Natural killer cell (primary cell): Measurements from ENCODE around the gene SLC2A2. TPM values are rescaled to one million over a fixed set of nuclear protein-coding genes. Genes with fewer than 3 reads are reported as not detected.

Experiments
- ATAC-seq, 3 donors: fragments of 150-1000 bp in 2 of 3; fragments of 200-7000 bp in 1 of 3; cut with Tn5 transposase; 1 replicate in 1 of 3; 2 replicates in 2 of 3; pipeline ENCODE4 v1.10.0; 2021; ENCODE audit warnings: mild to moderate bottlenecking in 2 of 3, moderate library complexity in 2 of 3
- DNase-seq, 2 donors: peaks; one replicate each; pipeline versions ENCODE4 v3.0.0 to v3.0.0-alpha.2; 2013 to 2021; ENCODE audit warnings: mixed read lengths in 1 of 2
- H3K27ac ChIP-seq: one replicate; pipeline ENCODE4 v1.5.1; 2013; ENCODE audit warnings: mild to moderate bottlenecking, low read length
- H3K27me3 ChIP-seq: one replicate; pipeline ENCODE4 v1.6.1; 2013; ENCODE audit warnings: low read length; ENCODE audit not compliant: control insufficient read depth, insufficient read depth
- H3K36me3 ChIP-seq: one replicate; pipeline ENCODE4 v1.6.1; 2013; ENCODE audit warnings: low read length; ENCODE audit not compliant: control insufficient read depth, insufficient read depth
- H3K4me1 ChIP-seq: one replicate; pipeline ENCODE4 v1.6.1; 2013; ENCODE audit warnings: low read length; ENCODE audit not compliant: control insufficient read depth, insufficient read depth
- H3K4me3 ChIP-seq: one replicate; pipeline ENCODE4 v1.5.1; 2013; ENCODE audit warnings: low read length
- H3K9me3 ChIP-seq: one replicate; pipeline ENCODE4 v1.6.1; 2013; ENCODE audit warnings: low read length; ENCODE audit not compliant: control insufficient read depth, insufficient read depth
- H3K27ac Mint-ChIP-seq, 2 donors: one replicate each; pipeline ENCODE4 v1.8.0; 2022; ENCODE audit warnings: mild to moderate bottlenecking in 2 of 2, mixed read lengths in 2 of 2, moderate library complexity in 1 of 2
- H3K27me3 Mint-ChIP-seq, 2 donors: one replicate each; pipeline ENCODE4 v1.8.0; 2022; ENCODE audit warnings: low read depth in 2 of 2, mixed read lengths in 2 of 2
- H3K36me3 Mint-ChIP-seq: one replicate; pipeline ENCODE4 v1.8.0; 2022; ENCODE audit warnings: mixed read lengths
- H3K4me1 Mint-ChIP-seq, 2 donors: one replicate each; pipeline ENCODE4 v1.8.0; 2022; ENCODE audit warnings: mixed read lengths in 2 of 2
- H3K4me3 Mint-ChIP-seq: one replicate; pipeline ENCODE4 v1.8.0; 2022; ENCODE audit warnings: mild to moderate bottlenecking, moderate library complexity, mixed read lengths
- H3K9me3 Mint-ChIP-seq, 2 donors: one replicate each; pipeline ENCODE4 v1.8.0; 2022; ENCODE audit warnings: mixed read lengths in 2 of 2
- WGBS: methylation state at CpG from one replicate; pipeline ENCODE4 v1.1.7; 2013; ENCODE audit warnings: missing lambda C conversion rate; ENCODE audit not compliant: insufficient coverage; 5-methylcytosine and 5-hydroxymethylcytosine counted together
- intact Hi-C: fragments of 100-400 bp; cut with micrococcal nuclease; formaldehyde crosslinking; loops from one replicate; pipeline ENCODE4 v1.14.2; 2022
- total RNA-seq, 4 donors: library from RNA; stranded (reverse); fragments of 120-200 nt in 1 of 4; gene quantifications; one replicate each; pipeline versions ENCODE4 v1.2.3 to v1.2.4, GENCODE V29; 2013 to 2022
- TF ChIP-seq, protein P1 (sequence below): fragments of 200-600 bp; IDR thresholded peaks from one replicate; pipeline ENCODE4 v1.8.0; 2022; ENCODE audit warnings: antibody characterized with exemption

The SLC2A2 gene
- total RNA-seq, 3 donors from 2014 or later (not counting 1 experiment from before 2014, with no cell fraction given), result not detected

DNA sequence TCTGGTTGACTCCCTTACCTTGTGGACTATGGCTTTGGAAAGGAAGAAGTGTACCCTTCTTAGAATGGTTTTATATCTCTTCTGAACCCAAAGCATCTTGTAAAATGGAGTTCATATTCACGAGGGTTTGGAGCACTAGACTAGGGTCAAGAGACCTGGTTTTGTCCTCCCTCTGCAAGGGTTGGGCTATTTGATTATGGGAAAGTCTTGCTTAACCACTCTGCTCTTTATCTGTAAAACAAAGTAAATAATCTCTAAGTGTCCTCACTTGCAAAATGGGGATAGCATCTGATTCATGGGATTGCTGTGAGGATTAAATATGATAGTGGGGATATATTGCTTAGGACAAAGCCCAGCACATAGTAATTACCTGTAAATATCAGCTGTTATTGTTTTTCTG lies 17.9 kb upstream of the SLC2A2 start:
- H3K4me1 Mint-ChIP-seq, result no peaks in the 10 kb centered on the region
- Histone ChIP-seq H3K4me1 (no peaks in the 10 kb centered on the region), H3K27me3 (no peaks in the 10 kb centered on the region), H3K36me3 (no peaks in the 10 kb centered on the region), H3K4me3 (no peak overlapping the region), H3K9me3 (no peaks in the 10 kb centered on the region), H3K27ac (no peak overlapping the region)
- ATAC-seq (no peak), DNase-seq (no peak)
- no peaks in the 10 kb centered on the region for H3K36me3 Mint-ChIP-seq
- no peaks in the 10 kb centered on the region for H3K9me3 Mint-ChIP-seq
- 100% methylated on average over 1 of the region's 1 CpG for WGBS
- H3K4me3 Mint-ChIP-seq, result no peak overlapping the region
- intact Hi-C loops, result no loop called here
- peaks cover 13 to 16% of the 10 kb centered on the region in 2 donors for H3K27me3 Mint-ChIP-seq
- TF ChIP-seq, protein P1, sequence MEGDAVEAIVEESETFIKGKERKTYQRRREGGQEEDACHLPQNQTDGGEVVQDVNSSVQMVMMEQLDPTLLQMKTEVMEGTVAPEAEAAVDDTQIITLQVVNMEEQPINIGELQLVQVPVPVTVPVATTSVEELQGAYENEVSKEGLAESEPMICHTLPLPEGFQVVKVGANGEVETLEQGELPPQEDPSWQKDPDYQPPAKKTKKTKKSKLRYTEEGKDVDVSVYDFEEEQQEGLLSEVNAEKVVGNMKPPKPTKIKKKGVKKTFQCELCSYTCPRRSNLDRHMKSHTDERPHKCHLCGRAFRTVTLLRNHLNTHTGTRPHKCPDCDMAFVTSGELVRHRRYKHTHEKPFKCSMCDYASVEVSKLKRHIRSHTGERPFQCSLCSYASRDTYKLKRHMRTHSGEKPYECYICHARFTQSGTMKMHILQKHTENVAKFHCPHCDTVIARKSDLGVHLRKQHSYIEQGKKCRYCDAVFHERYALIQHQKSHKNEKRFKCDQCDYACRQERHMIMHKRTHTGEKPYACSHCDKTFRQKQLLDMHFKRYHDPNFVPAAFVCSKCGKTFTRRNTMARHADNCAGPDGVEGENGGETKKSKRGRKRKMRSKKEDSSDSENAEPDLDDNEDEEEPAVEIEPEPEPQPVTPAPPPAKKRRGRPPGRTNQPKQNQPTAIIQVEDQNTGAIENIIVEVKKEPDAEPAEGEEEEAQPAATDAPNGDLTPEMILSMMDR, result no peak
- H3K27ac Mint-ChIP-seq, result no peak overlapping the region

DNA sequence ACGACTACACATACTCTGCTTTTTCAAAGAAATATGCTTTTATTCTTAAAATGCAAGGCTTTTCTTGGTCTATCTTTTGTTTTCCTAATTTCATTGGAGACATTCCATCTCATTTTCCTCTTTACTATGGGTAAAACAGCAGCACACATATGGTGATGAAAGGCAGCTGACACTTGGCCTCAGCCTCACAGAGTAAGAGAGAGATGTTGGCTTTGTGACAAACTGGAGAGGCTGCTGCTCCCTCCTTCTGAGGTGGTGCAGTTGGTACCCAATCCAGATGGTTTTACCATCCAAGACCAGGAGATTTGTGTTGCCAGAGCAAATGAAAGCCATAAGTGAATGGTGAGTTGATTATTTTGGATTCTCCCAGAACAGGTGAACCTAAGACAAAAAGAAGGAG lies 13.2 kb upstream of the SLC2A2 start:
- ATAC-seq, result no peak
- no peak overlapping the region for H3K27ac Mint-ChIP-seq
- H3K27me3 Mint-ChIP-seq, result peaks cover 23 to 55% of the 10 kb centered on the region in 2 donors
- no peaks in the 10 kb centered on the region for H3K36me3 ChIP-seq
- no peak overlapping the region for H3K27ac ChIP-seq
- 83% methylated on average over 1 of the region's 1 CpG for WGBS
- no peaks in the 10 kb centered on the region for H3K27me3 ChIP-seq
- TF ChIP-seq, protein P1, result no peak
- H3K4me3 ChIP-seq, result no peak overlapping the region
- no peaks in the 10 kb centered on the region for H3K4me1 ChIP-seq
- no peaks in the 10 kb centered on the region for H3K4me1 Mint-ChIP-seq
- H3K36me3 Mint-ChIP-seq, result no peaks in the 10 kb centered on the region
- H3K9me3 Mint-ChIP-seq, result no peaks in the 10 kb centered on the region
- no peak overlapping the region for H3K4me3 Mint-ChIP-seq
- DNase-seq, result no peak
- intact Hi-C loops, result no loop called here
- no peaks in the 10 kb centered on the region for H3K9me3 ChIP-seq

DNA sequence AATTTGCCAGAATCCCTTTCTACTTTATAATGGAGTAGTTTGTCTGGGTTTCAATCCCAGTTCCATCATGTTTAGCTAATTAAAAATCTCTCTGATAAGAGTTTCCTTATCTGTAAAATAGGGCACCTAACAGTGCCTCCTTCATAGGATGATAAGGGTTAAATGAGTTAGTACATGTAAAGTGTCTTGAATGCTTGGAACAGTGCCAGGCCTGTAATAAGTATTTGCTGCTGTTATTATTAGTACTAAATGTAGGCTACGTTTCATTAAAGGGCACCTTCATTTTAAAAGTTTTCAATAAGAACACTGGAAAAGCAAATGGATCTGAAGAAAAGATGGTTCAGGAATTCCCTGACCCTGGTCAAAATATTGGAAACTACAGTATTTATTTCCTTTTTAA lies 11.8 kb upstream of the SLC2A2 start:
- H3K4me3 Mint-ChIP-seq, result no peak overlapping the region
- H3K36me3 ChIP-seq, result no peaks in the 10 kb centered on the region
- TF ChIP-seq, protein P1, result no peak
- no peak overlapping the region for H3K4me3 ChIP-seq
- DNase-seq, result no peak
- intact Hi-C loops, result no loop called here
- H3K9me3 ChIP-seq, result no peaks in the 10 kb centered on the region
- no peaks in the 10 kb centered on the region for H3K4me1 Mint-ChIP-seq
- H3K27ac Mint-ChIP-seq, result no peak overlapping the region
- peaks cover 28 to 68% of the 10 kb centered on the region in 2 donors for H3K27me3 Mint-ChIP-seq
- no peaks in the 10 kb centered on the region for H3K4me1 ChIP-seq
- ATAC-seq, result no peak
- H3K9me3 Mint-ChIP-seq, result no peaks in the 10 kb centered on the region
- H3K27me3 ChIP-seq, result no peaks in the 10 kb centered on the region
- WGBS, result 80% methylated on average over 1 of the region's 1 CpG
- H3K36me3 Mint-ChIP-seq, result no peaks in the 10 kb centered on the region
- no peak overlapping the region for H3K27ac ChIP-seq

DNA sequence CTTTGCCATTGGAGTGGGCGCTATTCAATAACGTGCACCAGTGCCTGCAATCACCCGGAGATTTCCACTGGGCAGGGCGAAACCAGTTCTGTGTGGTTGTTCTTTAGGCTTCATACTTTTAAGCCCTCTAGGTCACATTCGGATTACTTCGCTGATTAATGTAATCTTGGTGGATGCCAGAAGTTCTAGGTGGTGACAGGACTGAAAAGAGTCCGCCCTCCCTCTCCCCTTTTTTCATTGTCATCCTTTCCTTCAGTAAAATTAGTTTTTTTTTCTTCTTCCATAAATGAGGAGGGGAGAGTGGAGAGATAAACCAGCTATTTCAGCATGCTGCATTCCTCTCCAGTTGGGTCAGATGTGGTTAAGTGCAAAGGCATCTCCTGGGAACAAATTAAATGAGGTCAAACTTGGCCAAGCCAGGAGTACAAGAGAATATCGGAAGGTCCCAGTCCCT lies 2.3 kb upstream of the SLC2A2 start:
- Histone ChIP-seq H3K27me3 (peaks cover 6% of the 10 kb centered on the region), H3K27ac (no peak overlapping the region), H3K4me1 (peaks cover 17% of the 10 kb centered on the region), H3K36me3 (no peaks in the 10 kb centered on the region), H3K4me3 (no peak overlapping the region), H3K9me3 (no peaks in the 10 kb centered on the region)
- no peak overlapping the region for H3K4me3 Mint-ChIP-seq
- H3K4me1 Mint-ChIP-seq, result no peaks in the 10 kb centered on the region
- no peaks in the 10 kb centered on the region for H3K36me3 Mint-ChIP-seq
- H3K27ac Mint-ChIP-seq, result no peak overlapping the region
- intact Hi-C loops, result no loop called here
- H3K9me3 Mint-ChIP-seq, result no peaks in the 10 kb centered on the region
- TF ChIP-seq, protein P1, result no peak
- no peak for DNase-seq
- H3K27me3 Mint-ChIP-seq, result peaks cover 17 to 23% of the 10 kb centered on the region in 2 donors
- WGBS, result 65% methylated on average over 6 of the region's 8 CpGs
- ATAC-seq, result peak in 1 of 3 donors; percentile 46
